ENCODE results near the gene RNF39. TPM values are rescaled to one million over a fixed set of nuclear protein-coding genes. Genes with fewer than 3 reads are reported as not detected.
A peak's percentile ranks its signal among the peaks of the same experiment; 100 is the strongest.

RNF39 gene
- total and polyA plus RNA-seq, 2 of the 13 experiments (the other 11 are each of a cell fraction or from before 2014, with no cell fraction given) = 0.13 to 1.8 TPM

GRCh38 chr6:30091577-30092381, 16.2 kb upstream of the RNF39 start (continued):
- TF ChIP-seq ZNF496 (CRISPR knock-in tag; IDR thresholded peaks at IDR 0.05; ENCODE audit: insufficient replicate concordance) (no peak), PRDM10 (CRISPR knock-in tag; IDR thresholded peaks at IDR 0.05; ENCODE audit: low read depth) (no peak), DPF2 (CRISPR knock-in tag; IDR thresholded peaks at IDR 0.05; ENCODE audit: borderline replicate concordance, low read depth) (0 out of 2 replicates have a peak, but pooled peaks have one; percentile 20), ZNF207 (IDR thresholded peaks at IDR 0.05; ENCODE audit: borderline replicate concordance) (no peak), KLF15 (CRISPR knock-in tag; IDR thresholded peaks at IDR 0.05; ENCODE audit: borderline replicate concordance) (no peak), ZNF879 (CRISPR knock-in tag; IDR thresholded peaks at IDR 0.05) (0 out of 2 replicates have a peak, but pooled peaks have one; percentile 25), PAXIP1 (CRISPR knock-in tag; conservative IDR thresholded peaks at IDR 0.05) (peak; percentile 23; the same call in 1 of the 2 replicates), ZNF230 (CRISPR knock-in tag; IDR thresholded peaks at IDR 0.05) (0 out of 2 replicates have a peak, but pooled peaks have one; percentile 28), HMGXB4 (CRISPR knock-in tag; IDR thresholded peaks at IDR 0.05; ENCODE audit: borderline replicate concordance in 1 of 2, low read depth in 1 of 2) (no peak), NR3C1 (CRISPR knock-in tag; IDR thresholded peaks at IDR 0.05) (no peak), BATF2 (CRISPR knock-in tag; IDR thresholded peaks at IDR 0.05) (no peak), RARA (CRISPR knock-in tag; IDR thresholded peaks at IDR 0.05) (peak; percentile 67)

All from HepG2 (cell line).